H9 (cell line): ENCODE results near the gene TEX13A. TPM values are rescaled to one million over a fixed set of nuclear protein-coding genes. Genes with fewer than 3 reads are reported as not detected.
"Not testable (repeated sequence)": the region's sequence is repeated elsewhere in the genome, so short reads cannot be mapped to it uniquely, and the experiment has no call there.

Experiments
- DNase-seq: peaks from one replicate; pipeline ENCODE4 v3.0.0-alpha.2; 2017
- H2AFZ ChIP-seq: one replicate; pipeline ENCODE4 v1.6.1; 2013; ENCODE audit warnings: mild to moderate bottlenecking, low read length, control low read depth, moderate library complexity
- H2AK5ac ChIP-seq: 2 replicates; pipeline ENCODE4 v1.6.1; 2013; ENCODE audit warnings: low read length, control low read depth, mixed read lengths; ENCODE audit not compliant: insufficient read length
- H2BK120ac ChIP-seq: one replicate; pipeline ENCODE4 v1.6.1; 2013; ENCODE audit warnings: low read depth, mild to moderate bottlenecking, low read length, control low read depth, inconsistent platforms; ENCODE audit not compliant: poor library complexity, severe bottlenecking
- H2BK12ac ChIP-seq: 2 replicates; pipeline ENCODE4 v1.6.1; 2013; ENCODE audit warnings: low read length, control low read depth, mixed read lengths, low read depth; ENCODE audit not compliant: insufficient read length
- H2BK15ac ChIP-seq: 2 replicates; pipeline ENCODE4 v1.6.1; 2013; ENCODE audit warnings: low read depth, low read length, control low read depth
- H2BK20ac ChIP-seq: one replicate; pipeline ENCODE4 v1.6.1; 2013; ENCODE audit warnings: low read depth, mild to moderate bottlenecking, low read length, control low read depth, inconsistent platforms; ENCODE audit not compliant: poor library complexity, severe bottlenecking
- H2BK5ac ChIP-seq: 2 replicates; pipeline ENCODE4 v1.6.1; 2013; ENCODE audit warnings: low read length, control low read depth, mixed read lengths; ENCODE audit not compliant: insufficient read length
- H3K14ac ChIP-seq: 2 replicates; pipeline ENCODE4 v1.6.1; 2013; ENCODE audit warnings: low read length, control low read depth; ENCODE audit not compliant: insufficient read depth
- H3K18ac ChIP-seq: 2 replicates; pipeline ENCODE4 v1.6.1; 2013; ENCODE audit warnings: low read depth, mild to moderate bottlenecking, mixed read lengths, low read length, control low read depth; ENCODE audit not compliant: insufficient read length
- H3K23ac ChIP-seq: 2 replicates; pipeline ENCODE4 v1.6.1; 2013; ENCODE audit warnings: low read length, control low read depth, mixed read lengths, low read depth; ENCODE audit not compliant: insufficient read length
- H3K23me2 ChIP-seq: 2 replicates; pipeline ENCODE4 v1.6.1; 2013; ENCODE audit warnings: low read depth, mild to moderate bottlenecking, mixed read lengths, low read length, control low read depth; ENCODE audit not compliant: insufficient read length, poor library complexity, severe bottlenecking
- H3K27ac ChIP-seq: 2 replicates; pipeline ENCODE4 v1.5.1; 2013; ENCODE audit warnings: low read length, control low read depth, mixed read lengths, low read depth; ENCODE audit not compliant: insufficient read length
- H3K27me3 ChIP-seq: 2 replicates; pipeline ENCODE4 v1.6.1; 2013; ENCODE audit warnings: low read length, control low read depth, inconsistent platforms; ENCODE audit not compliant: insufficient read depth
- H3K4ac ChIP-seq: 2 replicates; pipeline ENCODE4 v1.6.1; 2013; ENCODE audit warnings: low read depth, mild to moderate bottlenecking, control low read depth, inconsistent platforms, low read length, moderate library complexity
- H3K4me1 ChIP-seq: 2 replicates; pipeline ENCODE4 v1.6.1; 2013; ENCODE audit warnings: low read length, control low read depth, inconsistent platforms; ENCODE audit not compliant: insufficient read depth
- H3K4me2 ChIP-seq: 2 replicates; pipeline ENCODE4 v1.6.1; 2013; ENCODE audit warnings: low read length, control low read depth, mixed read lengths; ENCODE audit not compliant: insufficient read length, insufficient read depth
- H3K56ac ChIP-seq: 2 replicates; pipeline ENCODE4 v1.6.1; 2013; ENCODE audit warnings: low read depth, mild to moderate bottlenecking, mixed read lengths, low read length, control low read depth; ENCODE audit not compliant: insufficient read length
- H3K79me1 ChIP-seq: 2 replicates; pipeline ENCODE4 v1.6.1; 2013; ENCODE audit warnings: low read depth, mild to moderate bottlenecking, moderate library complexity, low read length, control low read depth, inconsistent platforms; ENCODE audit not compliant: insufficient read depth, poor library complexity, severe bottlenecking
- H3K79me2 ChIP-seq: 2 replicates; pipeline ENCODE4 v1.6.1; 2013; ENCODE audit warnings: low read length, control low read depth, inconsistent platforms; ENCODE audit not compliant: insufficient read depth
- H3K9ac ChIP-seq: 2 replicates; pipeline ENCODE4 v1.6.1; 2013; ENCODE audit warnings: low read length, control low read depth, mixed read lengths; ENCODE audit not compliant: insufficient read length; ENCODE audit errors: extremely low read depth
- H3K9me3 ChIP-seq: one replicate; pipeline ENCODE4 v1.6.1; 2013; ENCODE audit warnings: low read depth, low read length, inconsistent platforms; ENCODE audit not compliant: control insufficient read depth
- H3T11ph ChIP-seq: one replicate; pipeline ENCODE4 v1.6.1; 2013; ENCODE audit warnings: mild to moderate bottlenecking, low read length, control low read depth, inconsistent platforms
- H4K20me1 ChIP-seq: one replicate; pipeline ENCODE4 v1.6.1; 2013; ENCODE audit not compliant: control insufficient read depth, insufficient read length, insufficient read depth
- H4K5ac ChIP-seq: 2 replicates; pipeline ENCODE4 v1.6.1; 2013; ENCODE audit warnings: low read depth, mild to moderate bottlenecking, mixed read lengths, low read length, control low read depth; ENCODE audit not compliant: insufficient read length
- H4K8ac ChIP-seq: replicated peaks from 2 replicates; pipeline ENCODE4 v1.6.1; 2013; ENCODE audit warnings: low read length, control low read depth, mixed read lengths, low read depth; ENCODE audit not compliant: insufficient read length
- H4K91ac ChIP-seq: 2 replicates; pipeline ENCODE4 v1.6.1; 2013; ENCODE audit warnings: low read depth, mild to moderate bottlenecking, moderate library complexity, mixed read lengths, low read length, control low read depth; ENCODE audit not compliant: insufficient read length
- H3K27ac Mint-ChIP-seq, 3 experiments: 2 replicates in 2 of 3; 3 replicates in 1 of 3; pipeline ENCODE4 v1.8.0; 2020 to 2021; ENCODE audit warnings: mixed read lengths in 3 of 3, mild to moderate bottlenecking in 1 of 3, moderate library complexity in 1 of 3
- H3K27me3 Mint-ChIP-seq: 2 replicates; pipeline ENCODE4 v1.8.0; 2021; ENCODE audit warnings: low read depth, mild to moderate bottlenecking, moderate library complexity, mixed read lengths
- H3K36me3 Mint-ChIP-seq, 3 experiments: 2 replicates in 2 of 3; 3 replicates in 1 of 3; pipeline ENCODE4 v1.8.0; 2020 to 2021; ENCODE audit warnings: low read depth in 3 of 3, mixed read lengths in 3 of 3; ENCODE audit not compliant: insufficient read depth in 1 of 3
- H3K4me1 Mint-ChIP-seq, 2 experiments: 2 replicates each; pipeline ENCODE4 v1.8.0; 2020; ENCODE audit warnings: mixed read lengths in 2 of 2
- H3K4me3 Mint-ChIP-seq, 2 experiments: 2 replicates in 1 of 2; 3 replicates in 1 of 2; pipeline ENCODE4 v1.8.0; 2020 to 2021; ENCODE audit warnings: mild to moderate bottlenecking in 2 of 2, mixed read lengths in 2 of 2, moderate library complexity in 1 of 2
- H3K9me3 Mint-ChIP-seq, 2 experiments: 2 replicates in 1 of 2; 3 replicates in 1 of 2; pipeline ENCODE4 v1.8.0; 2020; ENCODE audit warnings: mild to moderate bottlenecking in 2 of 2, mixed read lengths in 2 of 2, moderate library complexity in 1 of 2
- WGBS: extraction: QIAGEN DNeasy Blood & Tissue Kit; methylation state at CpG from one replicate; pipeline ENCODE4 v1.1.7; 2013; ENCODE audit warnings: missing lambda C conversion rate, low lambda C conversion rate, mixed read lengths; ENCODE audit not compliant: insufficient read length; ENCODE audit errors: extremely low coverage; 5-methylcytosine and 5-hydroxymethylcytosine counted together
- total RNA-seq: library from RNA; stranded (reverse); gene quantifications from 2 replicates; pipeline ENCODE4 v1.2.1, GENCODE V29; 2021
- TF ChIP-seq, protein P1 (sequence below): fragments of 200-600 bp; sonication (generic); conservative IDR thresholded peaks from 3 replicates; pipeline ENCODE4 v1.8.0; 2021; ENCODE audit warnings: antibody characterized with exemption, mild to moderate bottlenecking

Gene TEX13A
- total RNA-seq, 1 experiment from 2014 or later, result not detected

GRCh38 chrX:105241056-105241455 is 20.6 kb upstream of the TEX13A start:
- H3K4me3 Mint-ChIP-seq, result no peak overlapping the region
- H2BK120ac ChIP-seq, result no peak overlapping the region
- H3K79me1 ChIP-seq, result no peaks in the 10 kb centered on the region
- H3K27me3 ChIP-seq, result no peaks in the 10 kb centered on the region
- WGBS, result no CpG with 5 or more reads among the region's 2 CpGs
- TF ChIP-seq, protein P1, sequence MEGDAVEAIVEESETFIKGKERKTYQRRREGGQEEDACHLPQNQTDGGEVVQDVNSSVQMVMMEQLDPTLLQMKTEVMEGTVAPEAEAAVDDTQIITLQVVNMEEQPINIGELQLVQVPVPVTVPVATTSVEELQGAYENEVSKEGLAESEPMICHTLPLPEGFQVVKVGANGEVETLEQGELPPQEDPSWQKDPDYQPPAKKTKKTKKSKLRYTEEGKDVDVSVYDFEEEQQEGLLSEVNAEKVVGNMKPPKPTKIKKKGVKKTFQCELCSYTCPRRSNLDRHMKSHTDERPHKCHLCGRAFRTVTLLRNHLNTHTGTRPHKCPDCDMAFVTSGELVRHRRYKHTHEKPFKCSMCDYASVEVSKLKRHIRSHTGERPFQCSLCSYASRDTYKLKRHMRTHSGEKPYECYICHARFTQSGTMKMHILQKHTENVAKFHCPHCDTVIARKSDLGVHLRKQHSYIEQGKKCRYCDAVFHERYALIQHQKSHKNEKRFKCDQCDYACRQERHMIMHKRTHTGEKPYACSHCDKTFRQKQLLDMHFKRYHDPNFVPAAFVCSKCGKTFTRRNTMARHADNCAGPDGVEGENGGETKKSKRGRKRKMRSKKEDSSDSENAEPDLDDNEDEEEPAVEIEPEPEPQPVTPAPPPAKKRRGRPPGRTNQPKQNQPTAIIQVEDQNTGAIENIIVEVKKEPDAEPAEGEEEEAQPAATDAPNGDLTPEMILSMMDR, result no peak
- H3K4me1 Mint-ChIP-seq, result no peaks in the 10 kb centered on the region
- no peak overlapping the region for H4K8ac ChIP-seq
- H3K9ac ChIP-seq, result no peak overlapping the region
- no peaks in the 10 kb centered on the region for H3K79me2 ChIP-seq
- no peak overlapping the region for H2AFZ ChIP-seq
- H3K4me1 ChIP-seq, result no peaks in the 10 kb centered on the region
- H2AK5ac ChIP-seq, result no peak overlapping the region
- H3T11ph ChIP-seq, result no peak overlapping the region
- no peaks in the 10 kb centered on the region for H4K20me1 ChIP-seq
- H4K91ac ChIP-seq, result no peak overlapping the region
- H2BK15ac ChIP-seq, result no peak overlapping the region
- DNase-seq, result no peak
- H2BK20ac ChIP-seq, result no peak overlapping the region
- H3K4ac ChIP-seq, result no peak overlapping the region
- H3K4me2 ChIP-seq, result no peak overlapping the region
- no peak overlapping the region for H3K56ac ChIP-seq
- no peak overlapping the region for H3K23ac ChIP-seq
- H4K5ac ChIP-seq, result no peak overlapping the region
- no peaks in the 10 kb centered on the region; a peak in 2 of 7 replicates for H3K36me3 Mint-ChIP-seq
- no peak overlapping the region for H3K18ac ChIP-seq
- H3K27ac ChIP-seq, result no peak overlapping the region
- no peaks in the 10 kb centered on the region for H3K9me3 ChIP-seq
- peaks cover 0 to 33% of the 10 kb centered on the region in 2 experiments; a peak in 2 of 5 replicates for H3K9me3 Mint-ChIP-seq
- H3K27me3 Mint-ChIP-seq, result no peaks in the 10 kb centered on the region; the same call in 1 of the 2 replicates
- no peak overlapping the region for H3K27ac Mint-ChIP-seq
- H3K14ac ChIP-seq, result no peak overlapping the region
- no peak overlapping the region for H2BK12ac ChIP-seq
- H3K23me2 ChIP-seq, result no peaks in the 10 kb centered on the region
- no peak overlapping the region for H2BK5ac ChIP-seq

DNA sequence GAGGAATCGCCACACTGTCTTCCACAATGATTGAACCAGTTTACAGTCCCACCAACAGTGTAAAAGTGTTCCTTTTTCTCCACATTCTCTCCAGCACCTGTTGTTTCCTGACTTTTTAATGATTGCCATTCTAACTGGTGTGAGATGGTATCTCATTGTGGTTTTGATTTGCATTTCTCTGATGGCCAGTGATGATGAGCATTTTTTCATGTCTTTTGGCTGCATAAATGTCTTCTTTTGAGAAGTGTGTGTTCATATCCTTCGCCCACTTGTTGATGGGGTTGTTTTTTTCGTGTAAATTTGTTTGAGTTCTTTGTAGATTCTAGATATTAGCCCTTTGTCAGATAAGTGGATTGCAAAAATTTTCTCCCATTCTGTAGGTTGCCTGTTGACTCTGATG is 16.9 kb upstream of the TEX13A start:
- not testable (repeated sequence) for H2BK20ac ChIP-seq, H3K18ac ChIP-seq, H3K79me1 ChIP-seq, H3K27ac Mint-ChIP-seq, H4K91ac ChIP-seq, DNase-seq, H3K79me2 ChIP-seq, H2BK12ac ChIP-seq, H3T11ph ChIP-seq, H4K5ac ChIP-seq, H3K36me3 Mint-ChIP-seq, H3K9ac ChIP-seq, H2AFZ ChIP-seq, H3K9me3 ChIP-seq, H2BK120ac ChIP-seq, H3K56ac ChIP-seq, H3K4ac ChIP-seq, H2BK15ac ChIP-seq, H4K20me1 ChIP-seq, H3K23ac ChIP-seq, H3K27me3 ChIP-seq, H3K27ac ChIP-seq, H2BK5ac ChIP-seq, H3K4me1 ChIP-seq, H3K27me3 Mint-ChIP-seq, H3K14ac ChIP-seq, H3K4me3 Mint-ChIP-seq, H2AK5ac ChIP-seq, H3K23me2 ChIP-seq, H3K4me2 ChIP-seq, H4K8ac ChIP-seq, H3K4me1 Mint-ChIP-seq
- H3K9me3 Mint-ChIP-seq, result peaks cover 0 to 31% of the 10 kb centered on the region in 2 experiments; a peak in 2 of 5 replicates
- WGBS, result no CpG with 5 or more reads among the region's 3 CpGs
